Psoas muscle (tissue), 8 donors: Measurements from ENCODE around the gene ZNF75A. TPM values are rescaled to one million over a fixed set of nuclear protein-coding genes. Genes with fewer than 3 reads are reported as not detected.
A peak's percentile ranks its signal among the peaks of the same experiment; 100 is the strongest.

Experiments used
- ATAC-seq, 4 donors: fragments of 200-7000 bp; cut with Tn5 transposase; one replicate each; pipeline ENCODE4 v1.9.1; 2020; ENCODE audit warnings: moderate library complexity in 3 of 4, mild to moderate bottlenecking in 2 of 4
- DNase-seq, 2 donors: peaks; one replicate each; pipeline ENCODE4 v3.0.0-alpha.2; 2020
- H3K27ac ChIP-seq: fragments of 200-600 bp; one replicate; pipeline ENCODE4 v1.8.0; 2022
- H3K27me3 ChIP-seq, 3 donors: fragments of 200-600 bp in 1 of 3; one replicate each; pipeline versions ENCODE4 v1.6.1 to v1.8.0; 2013 to 2022; ENCODE audit warnings: low read length in 2 of 3, mild to moderate bottlenecking in 2 of 3, moderate library complexity in 1 of 3; ENCODE audit not compliant: insufficient read depth in 3 of 3
- H3K36me3 ChIP-seq, 2 donors: fragments of 200-600 bp in 1 of 2; one replicate each; pipeline versions ENCODE4 v1.6.1 to v1.8.0; 2013 to 2022; ENCODE audit warnings: low read depth in 1 of 2, mild to moderate bottlenecking in 1 of 2, moderate library complexity in 1 of 2; ENCODE audit not compliant: insufficient read depth in 1 of 2
- H3K4me1 ChIP-seq: fragments of 200-600 bp; one replicate; pipeline ENCODE4 v1.8.0; 2022
- H3K4me3 ChIP-seq: fragments of 200-600 bp; one replicate; pipeline ENCODE4 v1.8.0; 2022; ENCODE audit warnings: mild to moderate bottlenecking
- H3K9me3 ChIP-seq: fragments of 200-600 bp; one replicate; pipeline ENCODE4 v1.8.0; 2022
- WGBS, 3 donors: extraction: QIAGEN DNeasy Blood & Tissue Kit; methylation state at CpG; one replicate each; pipeline versions ENCODE4 v1.1.6 to v1.1.7; 2013; 5-methylcytosine and 5-hydroxymethylcytosine counted together
- intact Hi-C, 2 donors: fragments of 100-400 bp; cut with DNase I; formaldehyde crosslinking; loops; one replicate each; pipeline versions ENCODE4 v1.11.0 to v1.14.2; 2022
- polyA plus RNA-seq, 3 donors: library from polyadenylated mRNA; stranded (reverse); fragments of 200-250 nt; gene quantifications; one replicate each; pipeline ENCODE4 v1.2.3, GENCODE V29; 2013
- total RNA-seq, 4 donors: library from RNA; stranded (reverse); fragmentation: NEBNext Ultra II Directional in 2 of 4; extraction: Animal tissue kit (Norgen Biotek cat#: 25700) in 2 of 4; gene quantifications; one replicate each; pipeline versions ENCODE4 v1.2.1 to v1.2.4, GENCODE V29; 2021 to 2023
- TF ChIP-seq, protein P1 (sequence below): fragments of 200-600 bp; IDR thresholded peaks from one replicate; pipeline ENCODE4 v1.8.0; 2022; ENCODE audit warnings: antibody characterized with exemption
- donor health status: healthy with polysubstance abuse.
- donor health status: DM: no; HTN: no; CAD: no; lungs with moderate emphysema.
- donor health status: Bipolar disorder and iron deficiency.
- donor health status: healthy.
- donor health status: DM: yes; HTN: yes; CAD: no.
- donor health status: DM: no; HTN: no; CAD: no.
- donor health status: DM: no; HTN: no; CAD: no.
- donor health status: DM: yes; HTN: yes; CAD: no.

ZNF75A gene
- total and polyA plus RNA-seq, 7 donors = 7.4 to 20.5 (median 13.8) TPM

DNA sequence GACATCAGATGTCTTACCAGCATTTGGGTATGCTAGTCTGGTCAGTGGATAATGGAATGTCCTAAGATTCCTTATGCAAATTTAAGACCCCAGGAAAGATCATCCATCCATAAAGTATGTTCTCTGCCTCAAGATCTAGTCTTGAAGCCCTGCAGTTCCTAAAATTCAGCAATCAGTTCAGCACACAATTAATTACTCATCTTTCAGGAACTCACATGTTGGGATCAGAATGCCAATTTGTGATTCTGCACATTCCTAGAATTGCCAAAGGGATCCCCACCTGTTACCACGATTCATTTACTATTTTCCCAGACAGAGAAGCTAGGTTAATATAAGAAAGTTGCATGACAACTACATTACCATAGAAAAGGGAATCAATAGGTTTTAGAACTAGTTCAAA is 53.6 kb downstream of the ZNF75A start:
- peaks cover 2% of the 10 kb centered on the region for H3K9me3 ChIP-seq
- no peak overlapping the region for H3K27ac ChIP-seq
- 15 to 24% (median 19%) methylated on average over 1 of the region's 1 CpG for WGBS, 3 donors
- no peak for ATAC-seq
- no peak for DNase-seq
- no peaks in the 10 kb centered on the region for H3K36me3 ChIP-seq
- intact Hi-C loops = no loop called here
- TF ChIP-seq, protein P1, sequence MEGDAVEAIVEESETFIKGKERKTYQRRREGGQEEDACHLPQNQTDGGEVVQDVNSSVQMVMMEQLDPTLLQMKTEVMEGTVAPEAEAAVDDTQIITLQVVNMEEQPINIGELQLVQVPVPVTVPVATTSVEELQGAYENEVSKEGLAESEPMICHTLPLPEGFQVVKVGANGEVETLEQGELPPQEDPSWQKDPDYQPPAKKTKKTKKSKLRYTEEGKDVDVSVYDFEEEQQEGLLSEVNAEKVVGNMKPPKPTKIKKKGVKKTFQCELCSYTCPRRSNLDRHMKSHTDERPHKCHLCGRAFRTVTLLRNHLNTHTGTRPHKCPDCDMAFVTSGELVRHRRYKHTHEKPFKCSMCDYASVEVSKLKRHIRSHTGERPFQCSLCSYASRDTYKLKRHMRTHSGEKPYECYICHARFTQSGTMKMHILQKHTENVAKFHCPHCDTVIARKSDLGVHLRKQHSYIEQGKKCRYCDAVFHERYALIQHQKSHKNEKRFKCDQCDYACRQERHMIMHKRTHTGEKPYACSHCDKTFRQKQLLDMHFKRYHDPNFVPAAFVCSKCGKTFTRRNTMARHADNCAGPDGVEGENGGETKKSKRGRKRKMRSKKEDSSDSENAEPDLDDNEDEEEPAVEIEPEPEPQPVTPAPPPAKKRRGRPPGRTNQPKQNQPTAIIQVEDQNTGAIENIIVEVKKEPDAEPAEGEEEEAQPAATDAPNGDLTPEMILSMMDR = no peak
- no peak overlapping the region for H3K4me3 ChIP-seq
- H3K27me3 ChIP-seq = no peaks in the 10 kb centered on the region
- no peaks in the 10 kb centered on the region for H3K4me1 ChIP-seq

DNA sequence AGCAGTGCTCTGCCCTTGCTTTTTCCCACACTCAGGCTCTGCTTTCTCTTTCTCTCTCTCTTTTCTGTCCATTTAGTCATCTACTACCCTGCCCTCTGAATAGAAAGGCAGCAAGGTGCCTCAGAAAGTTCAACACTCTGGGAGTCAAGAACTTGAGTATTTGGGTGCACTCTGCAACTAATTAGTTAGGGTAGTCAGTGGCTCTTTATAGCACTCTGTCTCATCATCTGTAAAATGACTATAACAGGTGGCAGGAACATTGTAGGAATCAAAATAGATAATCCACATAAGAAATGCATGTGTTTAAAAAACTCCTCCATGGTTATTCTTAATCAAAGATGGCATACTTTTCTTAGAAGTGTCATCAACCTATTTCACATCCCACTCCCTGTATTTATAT is 57.6 kb downstream of the ZNF75A start:
- H3K4me1 ChIP-seq = no peaks in the 10 kb centered on the region
- TF ChIP-seq, protein P1 = no peak
- no peaks in the 10 kb centered on the region for H3K27me3 ChIP-seq
- intact Hi-C loops = no loop called here
- no peak overlapping the region for H3K27ac ChIP-seq
- no peak for ATAC-seq
- H3K36me3 ChIP-seq = no peaks in the 10 kb centered on the region
- no peak for DNase-seq
- no peak overlapping the region for H3K4me3 ChIP-seq
- H3K9me3 ChIP-seq = peaks cover 10% of the 10 kb centered on the region

DNA sequence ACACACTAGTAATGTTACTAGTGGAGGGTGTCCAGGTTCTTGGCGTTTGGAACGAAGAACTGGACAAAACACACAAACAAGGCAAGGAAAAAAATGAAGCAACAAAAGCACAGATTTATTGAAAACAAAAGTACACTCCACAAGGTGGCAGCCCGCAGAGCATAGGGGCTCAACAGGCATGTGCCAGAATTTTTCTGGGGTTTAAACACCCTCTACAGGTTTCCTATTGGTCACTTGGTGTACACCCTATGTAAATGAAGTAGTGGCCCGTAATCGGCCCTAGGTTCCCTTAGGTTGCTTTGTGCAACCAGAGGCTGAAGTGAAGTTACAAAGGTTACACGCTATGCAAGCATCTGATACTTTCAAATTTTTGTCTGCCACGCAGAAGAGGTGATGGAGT is 58.5 kb downstream of the ZNF75A start:
- Histone ChIP-seq H3K27ac (no peak overlapping the region), H3K4me1 (no peaks in the 10 kb centered on the region), H3K4me3 (no peak overlapping the region), H3K36me3 (no peaks in the 10 kb centered on the region), H3K9me3 (peaks cover 10% of the 10 kb centered on the region), H3K27me3 (no peaks in the 10 kb centered on the region)
- 89 to 90% (median 89%) methylated on average over 7 of the region's 7 CpGs for WGBS, 3 donors
- intact Hi-C loops = no loop called here
- ATAC-seq (no peak), DNase-seq (no peak)
- TF ChIP-seq, protein P1 = no peak

DNA sequence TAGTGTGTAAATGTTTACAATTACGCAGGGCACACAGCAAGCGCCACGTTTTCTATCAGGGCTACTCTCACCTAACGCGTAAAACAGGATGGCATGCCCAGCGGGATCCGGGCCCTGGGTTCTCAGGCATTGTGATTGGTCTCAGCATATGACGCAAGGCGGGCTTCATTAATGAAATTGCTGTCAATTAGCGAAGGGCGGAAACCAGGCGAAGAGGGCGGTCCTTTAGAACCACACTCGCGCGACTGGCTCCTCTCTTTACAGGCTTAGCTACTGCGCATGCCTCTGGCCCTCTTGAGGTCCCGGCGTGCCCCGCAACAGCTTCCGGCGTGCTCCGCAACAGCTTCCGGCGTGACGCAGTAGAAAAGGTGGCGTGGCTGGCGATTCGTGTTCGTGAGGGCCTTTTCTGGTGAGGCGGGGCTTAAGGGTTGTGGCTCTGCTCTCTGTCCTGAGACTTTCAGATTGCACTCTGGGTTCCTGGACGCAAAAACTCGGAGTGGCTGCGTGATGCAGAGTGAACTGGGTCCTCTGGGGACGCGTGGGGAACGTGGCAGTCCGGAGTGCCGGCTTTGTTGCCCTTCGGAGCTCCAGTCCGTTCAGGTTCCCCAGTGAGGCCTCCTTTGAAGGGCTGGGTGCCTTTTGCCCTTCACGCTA is 59.6 kb downstream of the ZNF75A start:
- WGBS, 3 donors = 11 to 13% (median 13%) methylated on average over 42 of the region's 42 CpGs
- Histone ChIP-seq H3K9me3 (peaks cover 10% of the 10 kb centered on the region), H3K27ac (peak overlapping the region; percentile 85), H3K4me3 (peak overlapping the region; percentile 66), H3K36me3 (no peaks in the 10 kb centered on the region), H3K4me1 (no peaks in the 10 kb centered on the region), H3K27me3 (no peaks in the 10 kb centered on the region)
- TF ChIP-seq, protein P1 = no peak
- ATAC-seq = peak; percentile 99 to 100 (median 100)
- intact Hi-C loops = no loop called here
- peak; percentile 89 to 91 for DNase-seq

Other genes with a start within 250 kb of the ZNF75A start
- gene IL32, start 239.9 kb upstream of the ZNF75A start, total RNA-seq = 100 to 1,000 TPM in 3 of 4 donors, 10 to 100 TPM in 1; 90.5 to 192 (median 123) TPM
- gene IL32, start 239.9 kb upstream of the ZNF75A start, polyA plus RNA-seq = 100 to 1,000 TPM; 302 to 749 (median 618) TPM
- gene ZSCAN10, start 206.2 kb upstream of the ZNF75A start, total RNA-seq = under 1 TPM in 1 of 4 donors, not detected in 3; 0.16 TPM
- gene ZSCAN10, start 206.2 kb upstream of the ZNF75A start, polyA plus RNA-seq = under 1 TPM in 1 of 3 donors, not detected in 2; 0.07 TPM
- gene ZNF205, start 192.9 kb upstream of the ZNF75A start, total RNA-seq = 1 to 10 TPM; 1.8 to 4.1 (median 1.9) TPM
- 1 to 10 TPM; 1.9 to 5.4 (median 4.6) TPM for gene ZNF205, start 192.9 kb upstream of the ZNF75A start, polyA plus RNA-seq
- gene ZNF213, start 170.5 kb upstream of the ZNF75A start, total RNA-seq = 10 to 100 TPM in 1 of 4 donors, 1 to 10 TPM in 3; 8.1 to 11.6 (median 9.2) TPM
- gene ZNF213, start 170.5 kb upstream of the ZNF75A start, polyA plus RNA-seq = 10 to 100 TPM in 2 of 3 donors, 1 to 10 TPM in 1; 7.9 to 19.1 (median 18.9) TPM
- not detected for gene OR1F1, start 117.3 kb upstream of the ZNF75A start, total RNA-seq
- gene OR1F1, start 117.3 kb upstream of the ZNF75A start, polyA plus RNA-seq = not detected
- 1 to 10 TPM; 2.8 to 4.0 (median 3.4) TPM for gene ZNF200, start 70.3 kb upstream of the ZNF75A start, total RNA-seq
- gene ZNF200, start 70.3 kb upstream of the ZNF75A start, polyA plus RNA-seq = 1 to 10 TPM; 1.3 to 5.8 (median 2.6) TPM
- gene MEFV, start 48.9 kb upstream of the ZNF75A start, total RNA-seq = under 1 TPM; 0.24 to 0.81 (median 0.69) TPM
- gene MEFV, start 48.9 kb upstream of the ZNF75A start, polyA plus RNA-seq = under 1 TPM; 0.07 to 0.09 (median 0.08) TPM
- 10 to 100 TPM; 11.0 to 17.8 (median 11.7) TPM for gene ZNF263, start 22.0 kb upstream of the ZNF75A start, total RNA-seq
- 10 to 100 TPM in 2 of 3 donors, 1 to 10 TPM in 1; 6.1 to 23.9 (median 12.8) TPM for gene ZNF263, start 22.0 kb upstream of the ZNF75A start, polyA plus RNA-seq
- gene TIGD7, start 67 bp upstream of the ZNF75A start, total RNA-seq = 1 to 10 TPM; 5.8 to 7.6 (median 6.5) TPM
- 1 to 10 TPM; 3.1 to 9.4 (median 5.7) TPM for gene TIGD7, start 67 bp upstream of the ZNF75A start, polyA plus RNA-seq
- not detected for gene OR2C1, start 50.4 kb downstream of the ZNF75A start, total RNA-seq
- gene OR2C1, start 50.4 kb downstream of the ZNF75A start, polyA plus RNA-seq = not detected
- gene ZSCAN32, start 95.5 kb downstream of the ZNF75A start, total RNA-seq = 1 to 10 TPM; 4.7 to 9.5 (median 6.2) TPM
- 1 to 10 TPM; 4.6 to 9.8 (median 5.6) TPM for gene ZSCAN32, start 95.5 kb downstream of the ZNF75A start, polyA plus RNA-seq
- gene ZNF174, start 95.7 kb downstream of the ZNF75A start, total RNA-seq = 1 to 10 TPM; 6.2 to 8.4 (median 7.6) TPM
- 10 to 100 TPM in 1 of 3 donors, 1 to 10 TPM in 2; 6.1 to 23.3 (median 6.5) TPM for gene ZNF174, start 95.7 kb downstream of the ZNF75A start, polyA plus RNA-seq
- gene ZNF597, start 138.0 kb downstream of the ZNF75A start, total RNA-seq = 1 to 10 TPM in 3 of 4 donors, under 1 TPM in 1; 0.79 to 1.3 (median 1.2) TPM
- gene ZNF597, start 138.0 kb downstream of the ZNF75A start, polyA plus RNA-seq = 1 to 10 TPM in 1 of 3 donors, under 1 TPM in 2; 0.63 to 1.7 (median 0.98) TPM
- 10 to 100 TPM; 17.9 to 20.1 (median 19.0) TPM for gene NAA60, start 138.2 kb downstream of the ZNF75A start, total RNA-seq
- gene NAA60, start 138.2 kb downstream of the ZNF75A start, polyA plus RNA-seq = 10 to 100 TPM; 20.9 to 29.3 (median 23.4) TPM
- not detected for gene C16orf90, start 190.0 kb downstream of the ZNF75A start, total RNA-seq
- not detected for gene C16orf90, start 190.0 kb downstream of the ZNF75A start, polyA plus RNA-seq
- 10 to 100 TPM; 16.7 to 19.5 (median 17.9) TPM for gene CLUAP1, start 195.5 kb downstream of the ZNF75A start, total RNA-seq
- 10 to 100 TPM in 1 of 3 donors, 1 to 10 TPM in 2; 7.4 to 17.3 (median 8.2) TPM for gene CLUAP1, start 195.5 kb downstream of the ZNF75A start, polyA plus RNA-seq